Suprapubic skin (tissue), 3 donors: Measurements from ENCODE around the gene AHSA1.

Experiments
- POLR2A ChIP-seq, 2 donors: fragments of 450-650 bp; IDR thresholded peaks; one replicate each; pipeline ENCODE4 v1.6.1; 2017; ENCODE audit warnings: antibody characterized with exemption in 2 of 2, mild to moderate bottlenecking in 2 of 2, moderate library complexity in 2 of 2
- TF ChIP-seq, protein P1 (sequence below), 2 donors: fragments of 200-600 bp in 1 of 2; fragments of 450-650 bp in 1 of 2; sonication (generic) in 1 of 2; IDR thresholded peaks; one replicate each; pipeline ENCODE4 v1.5.1; 2016 to 2019; ENCODE audit warnings: antibody characterized with exemption in 2 of 2, mild to moderate bottlenecking in 1 of 2, moderate library complexity in 1 of 2

DNA sequence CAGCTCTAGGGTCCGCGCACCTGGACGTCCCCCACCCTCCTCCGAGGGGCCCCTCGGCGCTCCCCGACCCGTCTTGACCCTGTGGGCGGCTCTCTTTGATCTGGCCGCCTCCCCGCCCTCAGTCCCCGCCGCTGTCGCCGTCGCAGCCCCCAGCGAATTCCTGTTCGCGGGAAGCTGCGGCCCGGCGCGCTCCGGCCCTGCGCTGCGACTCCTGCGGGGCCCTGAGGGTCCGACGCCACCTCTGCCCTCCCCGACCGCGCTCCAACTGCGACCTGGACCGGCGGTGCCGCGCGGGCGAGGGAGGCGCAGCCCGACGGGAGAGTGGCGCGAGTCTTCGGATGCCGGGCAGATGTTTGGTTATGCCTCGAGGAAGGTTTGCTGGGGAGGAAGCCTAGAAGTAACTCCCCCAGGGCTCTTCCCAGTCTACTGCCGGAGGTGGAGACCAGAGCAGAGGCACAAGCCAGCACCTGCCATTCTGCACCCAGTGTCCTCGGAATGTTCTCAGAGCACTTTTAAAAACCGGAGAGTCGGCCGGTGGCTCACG lies 41.2 kb downstream of the AHSA1 start:
- TF ChIP-seq, protein P1, sequence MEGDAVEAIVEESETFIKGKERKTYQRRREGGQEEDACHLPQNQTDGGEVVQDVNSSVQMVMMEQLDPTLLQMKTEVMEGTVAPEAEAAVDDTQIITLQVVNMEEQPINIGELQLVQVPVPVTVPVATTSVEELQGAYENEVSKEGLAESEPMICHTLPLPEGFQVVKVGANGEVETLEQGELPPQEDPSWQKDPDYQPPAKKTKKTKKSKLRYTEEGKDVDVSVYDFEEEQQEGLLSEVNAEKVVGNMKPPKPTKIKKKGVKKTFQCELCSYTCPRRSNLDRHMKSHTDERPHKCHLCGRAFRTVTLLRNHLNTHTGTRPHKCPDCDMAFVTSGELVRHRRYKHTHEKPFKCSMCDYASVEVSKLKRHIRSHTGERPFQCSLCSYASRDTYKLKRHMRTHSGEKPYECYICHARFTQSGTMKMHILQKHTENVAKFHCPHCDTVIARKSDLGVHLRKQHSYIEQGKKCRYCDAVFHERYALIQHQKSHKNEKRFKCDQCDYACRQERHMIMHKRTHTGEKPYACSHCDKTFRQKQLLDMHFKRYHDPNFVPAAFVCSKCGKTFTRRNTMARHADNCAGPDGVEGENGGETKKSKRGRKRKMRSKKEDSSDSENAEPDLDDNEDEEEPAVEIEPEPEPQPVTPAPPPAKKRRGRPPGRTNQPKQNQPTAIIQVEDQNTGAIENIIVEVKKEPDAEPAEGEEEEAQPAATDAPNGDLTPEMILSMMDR (IDR thresholded peaks at IDR 0.05), result no peak
- no peak for TF ChIP-seq POLR2A (IDR thresholded peaks at IDR 0.05)
